KOPT-K1 (cell line): ENCODE measurements around the gene GALNT18.

Experiments used
- H3K27ac ChIP-seq: fragments of 200-600 bp; sonication (generic); 2 replicates; pipeline ENCODE4 v1.5.1; 2016; ENCODE audit warnings: antibody characterized with exemption, mild to moderate bottlenecking, low read depth, low read length; ENCODE audit not compliant: poor library complexity, severe bottlenecking
- H3K36me3 ChIP-seq: fragments of 200-600 bp; sonication (generic); 2 replicates; pipeline ENCODE4 v1.5.1; 2017; ENCODE audit warnings: antibody characterized with exemption, mild to moderate bottlenecking, low read length, moderate library complexity; ENCODE audit not compliant: insufficient read depth
- H3K9me3 ChIP-seq: fragments of 200-600 bp; sonication (generic); 2 replicates; pipeline ENCODE4 v1.5.1; 2017; ENCODE audit warnings: antibody characterized with exemption, low read length, mild to moderate bottlenecking; ENCODE audit not compliant: insufficient read depth, poor library complexity, severe bottlenecking

Gene GALNT18

GRCh38 chr11:11621573-11622339 is at the start of gene GALNT18:
TSS of gene GALNT18 (minus strand) at chr11:11622005.
- Histone ChIP-seq H3K9me3 (no peaks in the 10 kb centered on the region), H3K27ac (no peak within 1 kb of the TSS), H3K36me3 (no peaks in the 10 kb centered on the region)

- Histone ChIP-seq H3K36me3 (no peaks in the 10 kb centered on the region), H3K9me3 (no peaks in the 10 kb centered on the region), H3K27ac (no peak overlapping the region)
Measured at GRCh38 chr11:11670574-11670973, 48.8 kb upstream of the GALNT18 start.

GRCh38 chr11:11669233-11669846 is 47.5 kb upstream of the GALNT18 start:
- Histone ChIP-seq H3K36me3 (no peaks in the 10 kb centered on the region), H3K9me3 (no peaks in the 10 kb centered on the region), H3K27ac (no peak overlapping the region)

GRCh38 chr11:11668781-11669180 is 47.0 kb upstream of the GALNT18 start:
- Histone ChIP-seq H3K36me3 (no peaks in the 10 kb centered on the region), H3K27ac (no peak overlapping the region), H3K9me3 (no peaks in the 10 kb centered on the region)

- no peaks in the 10 kb centered on the region for H3K36me3 ChIP-seq
- no peak overlapping the region for H3K27ac ChIP-seq
Measured at GRCh38 chr11:11668274-11668673, 46.5 kb upstream of the GALNT18 start.

GRCh38 chr11:11667056-11667455 is 45.3 kb upstream of the GALNT18 start:
- no peak overlapping the region for H3K27ac ChIP-seq
- H3K36me3 ChIP-seq, result no peaks in the 10 kb centered on the region
- no peaks in the 10 kb centered on the region for H3K9me3 ChIP-seq

More at GRCh38 chr11:11668274-11668673, 46.5 kb upstream of the GALNT18 start:
- no peaks in the 10 kb centered on the region for H3K9me3 ChIP-seq

GRCh38 chr11:11665407-11665806 is 43.6 kb upstream of the GALNT18 start:
- no peaks in the 10 kb centered on the region for H3K36me3 ChIP-seq
- H3K9me3 ChIP-seq, result no peaks in the 10 kb centered on the region

GRCh38 chr11:11663907-11664306 is 42.1 kb upstream of the GALNT18 start:
- Histone ChIP-seq H3K9me3 (no peaks in the 10 kb centered on the region), H3K27ac (no peak overlapping the region), H3K36me3 (no peaks in the 10 kb centered on the region)

More at GRCh38 chr11:11665407-11665806, 43.6 kb upstream of the GALNT18 start:
- no peak overlapping the region for H3K27ac ChIP-seq

GRCh38 chr11:11662578-11662977 is 40.8 kb upstream of the GALNT18 start:
- H3K36me3 ChIP-seq, result no peaks in the 10 kb centered on the region
- H3K9me3 ChIP-seq, result no peaks in the 10 kb centered on the region
- H3K27ac ChIP-seq, result no peak overlapping the region

- no peaks in the 10 kb centered on the region for H3K36me3 ChIP-seq
- H3K27ac ChIP-seq, result no peak overlapping the region
- H3K9me3 ChIP-seq, result no peaks in the 10 kb centered on the region
Measured at GRCh38 chr11:11661326-11662040, 39.7 kb upstream of the GALNT18 start.

- H3K9me3 ChIP-seq, result no peaks in the 10 kb centered on the region
- no peaks in the 10 kb centered on the region for H3K36me3 ChIP-seq
- no peak overlapping the region for H3K27ac ChIP-seq
Measured at GRCh38 chr11:11660363-11660740, 38.5 kb upstream of the GALNT18 start.

GRCh38 chr11:11659567-11660362 is 38.0 kb upstream of the GALNT18 start:
- no peaks in the 10 kb centered on the region for H3K9me3 ChIP-seq
- H3K36me3 ChIP-seq, result no peaks in the 10 kb centered on the region
- H3K27ac ChIP-seq, result no peak overlapping the region

- no peaks in the 10 kb centered on the region for H3K36me3 ChIP-seq
- H3K9me3 ChIP-seq, result no peaks in the 10 kb centered on the region
- no peak overlapping the region for H3K27ac ChIP-seq
Measured at GRCh38 chr11:11657218-11657955, 35.6 kb upstream of the GALNT18 start.

GRCh38 chr11:11641581-11641980 is 19.8 kb upstream of the GALNT18 start:
- Histone ChIP-seq H3K36me3 (no peaks in the 10 kb centered on the region), H3K9me3 (no peaks in the 10 kb centered on the region), H3K27ac (no peak overlapping the region)
